Measurements from ENCODE around the gene ZCCHC9.
"Not testable (repeated sequence)": the region's sequence is repeated elsewhere in the genome, so short reads cannot be mapped to it uniquely, and the experiment has no call there.

The ZCCHC9 gene

DNA sequence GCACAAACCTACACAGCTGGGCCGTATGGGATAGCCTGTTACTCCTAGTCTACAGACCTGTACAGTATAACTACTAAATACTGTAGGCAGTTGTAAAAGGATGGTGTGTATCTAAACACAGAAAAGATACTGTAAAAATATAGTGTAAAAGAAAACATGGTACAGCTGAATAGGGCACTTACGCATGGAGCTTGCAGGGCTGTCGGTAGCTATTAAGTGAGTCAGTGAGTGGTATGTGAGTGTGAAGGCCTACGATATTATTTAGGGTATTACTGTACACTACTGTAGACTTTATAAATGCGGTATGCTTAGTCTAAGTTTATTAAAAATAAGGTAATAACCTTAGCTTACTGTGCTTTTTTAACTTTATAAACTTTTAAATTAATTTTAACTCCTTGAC, 1.2 kb downstream of the ZCCHC9 start:
- peak overlapping the region; percentile 88 for H3K4me3 ChIP-seq (ENCODE audit: low read depth, low read length)
- DNase-seq (ENCODE audit: low read depth) = no peak

- H3K4me3 ChIP-seq (ENCODE audit: low read depth, low read length) = no peak overlapping the region
- DNase-seq (ENCODE audit: low read depth) = no peak
These were observed 2.2 kb downstream of the ZCCHC9 start for GRCh38 chr5:81303563-81303962.

DNA sequence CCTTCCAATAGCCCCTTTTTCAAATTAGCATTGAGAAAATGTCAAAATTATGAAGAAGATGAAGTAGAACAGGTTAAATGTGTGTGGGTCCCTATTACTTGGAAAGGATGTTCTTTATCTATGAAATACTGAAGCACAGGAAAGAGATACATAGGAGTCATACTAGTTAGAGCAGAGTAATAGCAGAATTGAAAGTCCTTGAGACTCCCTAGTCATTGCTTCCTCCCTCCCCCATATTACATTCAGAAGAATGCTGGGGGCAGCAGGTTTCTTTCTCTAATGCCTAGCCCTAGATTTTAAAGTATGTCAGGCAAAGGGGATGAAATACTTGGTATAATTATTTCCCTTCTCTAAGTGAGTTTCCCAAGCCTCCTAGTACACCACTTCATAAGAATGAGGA, 4.4 kb downstream of the ZCCHC9 start:
- no peak for DNase-seq (ENCODE audit: low read depth)
- H3K4me3 ChIP-seq (ENCODE audit: low read depth, low read length) = no peak overlapping the region

GRCh38 chr5:81308836-81309235, 7.4 kb downstream of the ZCCHC9 start:
- no peak for DNase-seq (ENCODE audit: low read depth)
- no peak overlapping the region for H3K4me3 ChIP-seq (ENCODE audit: low read depth, low read length)

DNA sequence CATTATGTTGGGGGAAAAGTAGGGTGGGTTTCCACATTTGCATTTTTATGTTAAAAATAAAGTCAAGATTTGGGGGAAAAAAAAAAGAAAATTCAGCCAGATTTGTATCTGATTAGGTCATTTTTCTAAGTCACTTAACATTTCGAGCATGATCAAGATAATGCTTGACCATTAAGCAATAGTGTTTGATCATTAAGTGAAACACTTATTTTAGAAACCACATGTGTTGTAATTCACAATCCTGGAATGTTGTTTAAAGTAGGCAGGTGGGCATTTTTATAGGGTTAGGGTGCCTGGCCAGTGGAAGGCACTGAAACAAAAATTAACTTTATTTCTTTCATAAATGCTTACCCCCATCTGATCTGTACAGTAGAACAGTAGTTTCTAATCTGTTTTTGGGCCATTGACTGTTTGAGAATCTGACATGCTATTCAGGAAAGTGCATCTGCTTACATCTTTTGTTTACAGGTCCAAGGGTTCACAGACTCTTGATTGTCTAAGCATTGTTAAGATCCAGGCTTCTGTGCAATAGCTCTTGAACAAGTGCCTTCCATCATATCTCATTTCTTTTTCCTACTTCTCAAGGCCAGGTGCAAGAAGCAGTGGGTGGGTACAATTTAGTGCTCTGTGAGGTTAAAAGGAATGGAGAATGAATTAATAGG, 9.1 kb downstream of the ZCCHC9 start:
- no peak overlapping the region for H3K4me3 ChIP-seq (ENCODE audit: low read depth, low read length)
- DNase-seq (ENCODE audit: low read depth) = no peak

- no peak overlapping the region for H3K4me3 ChIP-seq (ENCODE audit: low read depth, low read length)
These were observed 11.9 kb downstream of the ZCCHC9 start for GRCh38 chr5:81313278-81313677.

DNA sequence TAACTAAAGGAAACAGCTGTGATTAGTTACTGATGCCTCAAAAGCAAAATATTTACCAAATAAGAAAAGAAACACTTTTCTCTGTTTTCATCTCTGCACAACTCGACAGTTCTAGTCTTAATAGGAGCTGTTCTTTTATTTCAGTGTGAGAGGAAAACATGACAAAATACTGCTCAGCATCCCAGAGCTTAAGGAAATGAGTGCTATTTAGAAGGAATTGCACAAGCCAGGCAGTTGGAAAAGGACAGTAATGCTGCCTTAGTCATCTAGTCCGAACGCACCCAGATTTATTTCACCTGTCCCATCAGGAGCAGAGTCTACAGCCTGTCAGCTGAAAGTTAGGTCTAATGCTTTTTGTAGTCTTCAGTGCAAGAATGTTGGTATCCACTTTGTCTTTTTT, 12.3 kb downstream of the ZCCHC9 start:
- no peak overlapping the region for H3K4me3 ChIP-seq (ENCODE audit: low read depth, low read length)
- no peak for DNase-seq (ENCODE audit: low read depth)

More at GRCh38 chr5:81313278-81313677, 11.9 kb downstream of the ZCCHC9 start:
- no peak for DNase-seq (ENCODE audit: low read depth)

- H3K4me3 ChIP-seq (ENCODE audit: low read depth, low read length) = no peak overlapping the region
- DNase-seq (ENCODE audit: low read depth) = no peak
These were observed 13.2 kb downstream of the ZCCHC9 start for GRCh38 chr5:81314581-81314980.

DNA sequence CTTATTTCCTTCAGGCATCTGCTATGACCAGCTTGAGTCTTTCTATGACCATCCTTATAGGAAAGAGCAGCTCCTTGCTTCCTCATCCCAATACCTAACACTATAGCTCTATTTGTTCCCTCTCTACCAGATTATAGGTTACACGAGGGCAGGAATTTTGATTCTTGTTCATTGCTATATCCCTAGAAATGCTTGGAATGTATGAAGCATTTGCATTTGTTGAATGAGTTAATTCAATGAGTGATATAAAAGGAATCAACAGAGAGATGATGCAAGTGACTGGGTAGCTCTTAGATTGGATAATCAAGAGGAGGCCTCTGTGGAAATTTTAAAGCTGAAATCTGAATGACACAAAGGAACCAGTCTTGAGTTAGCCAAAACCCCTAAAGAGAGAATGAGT, 13.9 kb downstream of the ZCCHC9 start:
- no peak overlapping the region for H3K4me3 ChIP-seq (ENCODE audit: low read depth, low read length)
- DNase-seq (ENCODE audit: low read depth) = no peak

- DNase-seq (ENCODE audit: low read depth) = no peak
- H3K4me3 ChIP-seq (ENCODE audit: low read depth, low read length) = no peak overlapping the region
These were observed 14.4 kb downstream of the ZCCHC9 start for GRCh38 chr5:81315830-81316229.

DNA sequence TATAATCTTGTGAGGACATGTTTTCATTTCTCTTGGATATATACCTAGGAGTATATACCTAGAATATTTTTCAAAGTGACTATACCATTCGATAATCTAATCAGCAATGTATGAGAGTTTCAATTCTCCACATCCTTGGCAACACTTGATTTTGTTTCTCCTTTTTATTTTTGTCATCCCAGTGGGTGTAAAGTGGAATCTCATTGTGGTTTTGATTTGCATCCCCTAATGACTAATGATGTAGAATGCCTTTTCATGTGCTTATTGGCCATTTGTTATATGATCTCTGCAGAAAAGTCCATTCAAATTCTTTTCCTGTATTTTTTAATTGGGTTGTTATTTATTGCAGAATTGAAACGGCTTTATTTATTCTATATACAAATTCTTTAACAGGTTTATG, 15.2 kb downstream of the ZCCHC9 start:
- no peak overlapping the region for H3K4me3 ChIP-seq (ENCODE audit: low read depth, low read length)
- DNase-seq (ENCODE audit: low read depth) = no peak

DNA sequence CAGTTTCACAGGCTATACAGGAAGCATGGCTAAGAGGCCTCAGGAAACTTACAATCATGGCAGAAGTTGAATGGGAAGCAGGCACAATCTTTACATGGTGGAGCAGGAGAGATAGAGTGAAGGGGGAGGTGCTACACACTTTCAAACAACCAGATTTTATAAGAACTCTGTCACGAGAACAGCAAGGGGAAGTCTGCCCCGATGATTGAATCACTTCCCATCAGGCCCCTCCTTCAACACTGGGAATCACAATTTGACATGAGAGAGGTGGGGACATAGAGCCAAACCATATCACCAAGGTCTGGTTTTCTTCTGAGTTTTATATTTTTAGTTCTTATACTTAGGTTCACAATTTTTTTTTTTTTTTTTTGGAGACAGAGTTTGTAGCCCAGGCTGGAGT, 16.1 kb downstream of the ZCCHC9 start:
- H3K4me3 ChIP-seq (ENCODE audit: low read depth, low read length) = no peak overlapping the region
- DNase-seq (ENCODE audit: low read depth) = no peak

GRCh38 chr5:81326554-81326953, 25.2 kb downstream of the ZCCHC9 start:
- no peak overlapping the region for H3K4me3 ChIP-seq (ENCODE audit: low read depth, low read length)
- no peak for DNase-seq (ENCODE audit: low read depth)

DNA sequence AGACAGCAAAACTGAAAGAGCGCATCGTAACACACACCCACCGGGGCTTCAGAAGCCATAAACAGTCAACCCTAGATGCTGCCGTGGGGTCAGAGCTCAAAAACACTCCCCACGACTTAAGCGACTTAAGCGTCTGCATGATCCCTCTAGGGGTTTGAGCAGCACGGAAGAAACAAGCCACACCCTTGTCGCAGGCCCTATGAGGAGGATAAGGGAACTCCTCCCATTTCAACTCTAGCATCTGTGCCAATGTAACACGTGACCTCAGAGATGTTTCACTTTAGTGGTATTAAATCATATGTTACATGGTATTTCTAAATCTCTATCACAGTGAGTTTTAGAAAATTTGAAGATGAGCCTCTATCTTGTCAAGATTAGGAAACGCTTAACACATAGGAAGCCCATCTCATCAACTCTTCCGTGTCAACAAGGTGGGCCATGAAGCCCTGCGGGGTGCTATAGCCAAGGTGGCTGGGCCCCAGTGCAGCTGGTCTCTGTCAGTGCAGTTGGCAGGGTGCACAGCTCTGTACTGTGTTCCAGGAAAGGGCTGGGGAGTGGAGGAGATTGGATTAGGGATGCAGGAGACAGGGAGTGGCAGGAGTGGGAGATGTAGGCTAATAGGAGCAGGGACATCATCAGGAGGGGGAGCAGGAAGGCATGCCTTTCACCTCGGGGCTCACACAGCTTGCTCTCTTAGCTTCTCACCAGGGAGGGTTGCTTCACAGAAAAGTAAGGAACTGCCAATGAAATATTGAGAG, 33.1 kb downstream of the ZCCHC9 start:
- H3K4me3 ChIP-seq (ENCODE audit: low read depth, low read length) = no peak overlapping the region
- no peak for DNase-seq (ENCODE audit: low read depth)

- DNase-seq (ENCODE audit: low read depth) = no peak
- H3K4me3 ChIP-seq (ENCODE audit: low read depth, low read length) = no peak overlapping the region
These were observed 34.6 kb downstream of the ZCCHC9 start for GRCh38 chr5:81335946-81336345.

- no peak for DNase-seq (ENCODE audit: low read depth)
- no peak overlapping the region for H3K4me3 ChIP-seq (ENCODE audit: low read depth, low read length)
These were observed 35.2 kb downstream of the ZCCHC9 start for GRCh38 chr5:81336556-81336955.

GRCh38 chr5:81337803-81338202, 36.4 kb downstream of the ZCCHC9 start:
- no peak for DNase-seq (ENCODE audit: low read depth)
- no peak overlapping the region for H3K4me3 ChIP-seq (ENCODE audit: low read depth, low read length)

GRCh38 chr5:81338213-81338612, 36.8 kb downstream of the ZCCHC9 start:
- not testable (repeated sequence) for DNase-seq (ENCODE audit: low read depth); H3K4me3 ChIP-seq (ENCODE audit: low read depth, low read length)

- no peak overlapping the region for H3K4me3 ChIP-seq (ENCODE audit: low read depth, low read length)
- no peak for DNase-seq (ENCODE audit: low read depth)
These were observed 43.3 kb downstream of the ZCCHC9 start for GRCh38 chr5:81344736-81345135.

DNA sequence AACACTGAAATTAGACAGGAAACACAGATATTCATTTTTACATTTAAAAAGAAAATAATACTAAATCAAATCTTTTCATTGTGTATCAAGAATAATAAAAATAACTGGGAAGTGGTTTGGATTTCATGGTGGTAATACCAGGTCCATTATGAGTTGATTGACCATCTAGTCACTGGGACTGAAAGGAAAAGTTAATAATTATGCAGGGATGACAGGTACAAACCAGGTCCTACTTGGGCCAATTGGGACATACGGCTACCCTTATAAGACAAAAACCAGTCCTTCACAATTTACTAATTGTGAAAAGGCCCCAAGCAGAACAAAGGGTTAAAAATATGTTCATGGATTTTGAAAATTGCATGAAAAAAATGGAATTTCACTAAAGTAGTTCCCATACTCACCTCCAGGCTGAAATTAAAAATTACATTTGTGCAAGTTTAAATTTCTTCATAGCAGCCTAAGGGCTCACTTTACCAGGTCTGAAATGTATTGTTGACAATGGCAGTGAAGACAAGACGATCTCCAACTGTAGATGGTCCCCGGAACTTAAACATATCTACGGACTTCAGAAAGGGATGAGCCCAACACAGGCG, 44.1 kb downstream of the ZCCHC9 start:
- no peak for DNase-seq (ENCODE audit: low read depth)

DNA sequence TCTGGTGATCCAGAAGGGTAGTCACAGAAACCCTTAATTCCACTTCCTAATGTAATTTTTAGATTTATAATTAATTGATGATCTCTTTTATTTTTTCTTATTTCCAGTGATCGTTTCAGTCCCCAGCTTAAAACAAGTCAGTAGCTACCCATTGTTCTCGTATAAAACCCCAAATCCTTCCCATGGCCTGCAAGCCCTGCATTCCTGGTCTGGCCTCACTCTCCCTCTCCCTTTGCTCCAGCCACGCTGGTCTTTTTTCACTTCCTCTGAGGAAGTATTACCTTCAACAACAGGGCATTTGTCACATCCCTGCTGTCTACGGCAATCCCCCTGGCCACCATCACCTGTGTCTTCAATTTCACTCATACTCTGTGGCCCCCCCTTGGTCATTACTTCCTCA, 47.8 kb downstream of the ZCCHC9 start:
- H3K4me3 ChIP-seq (ENCODE audit: low read depth, low read length) = no peak overlapping the region
- no peak for DNase-seq (ENCODE audit: low read depth)

More for the DNA sequence above, 44.1 kb downstream of the ZCCHC9 start:
- H3K4me3 ChIP-seq (ENCODE audit: low read depth, low read length) = no peak overlapping the region
